Measurements from ENCODE around the gene CHRNA3. TPM values are rescaled to one million over a fixed set of nuclear protein-coding genes. Genes with fewer than 3 reads are reported as not detected.

Gene CHRNA3
- polyA plus RNA-seq, 1 donor (not counting 4 experiments of a cell fraction or from before 2014, with no cell fraction given), result not detected

DNA sequence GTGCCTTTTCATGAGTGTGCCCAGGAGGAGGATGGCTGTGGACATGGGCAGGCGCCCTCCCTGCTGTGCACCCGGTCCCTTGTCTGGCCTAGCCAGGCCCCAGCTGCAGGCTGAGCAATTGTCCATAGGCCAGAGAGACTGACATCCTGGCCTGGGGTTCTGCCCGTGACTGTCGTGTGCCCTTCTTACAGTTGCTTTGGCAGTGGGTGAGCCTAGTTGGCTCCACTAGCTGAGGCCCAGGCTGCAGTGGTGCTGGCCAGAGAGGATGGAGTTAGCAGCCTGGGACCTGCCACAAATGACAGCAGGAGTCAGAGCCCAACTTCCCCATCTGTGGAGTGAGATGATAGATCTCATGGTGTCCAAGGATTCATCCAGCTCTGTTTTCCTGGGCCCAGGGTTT, 29.2 kb upstream of the CHRNA3 start:
- FAIRE-seq, result no peak

GRCh38 chr15:78645009-78645408, 24.2 kb upstream of the CHRNA3 start:
- H3K36me3 ChIP-seq (ENCODE audit: control insufficient read depth in 2 of 2, extremely low read depth in 1 of 2, insufficient read depth in 2 of 2, low read length in 2 of 2), result no peaks in the 10 kb centered on the region
- H3K27ac ChIP-seq (ENCODE audit: control insufficient read depth, insufficient read depth, low read length), result no peak overlapping the region
- peaks cover 4% of the 10 kb centered on the region for H3K4me1 ChIP-seq (ENCODE audit: control insufficient read depth, extremely low read depth, insufficient read depth, low read length)
- dilution Hi-C loops (cut with MboI; ENCODE audit: extremely low pct_ligation_motif_present, low sequenced_read_pairs), result no loop called here
- no peaks in the 10 kb centered on the region for H3K9me1 ChIP-seq (ENCODE audit: control insufficient read depth, extremely low read depth, insufficient read depth, low read length)
- no peak for FAIRE-seq
- H2AFZ ChIP-seq (ENCODE audit: control insufficient read depth, low read length), result no peak overlapping the region
- H3K4me3 ChIP-seq (ENCODE audit: control insufficient read depth in 2 of 3, extremely low read depth in 1 of 3, insufficient read depth in 2 of 3, low read depth in 1 of 3, low read length in 3 of 3), result no peak overlapping the region
- peaks cover 15% of the 10 kb centered on the region for H3K27me3 ChIP-seq (ENCODE audit: control insufficient read depth, extremely low read depth, insufficient read depth, low read length)
- H4K20me1 ChIP-seq (ENCODE audit: control insufficient read depth, extremely low read depth, insufficient read depth, low read length), result no peaks in the 10 kb centered on the region
- no peaks in the 10 kb centered on the region for H3K9me3 ChIP-seq (ENCODE audit: control insufficient read depth, low read depth, low read length)
- TF ChIP-seq, protein P1, sequence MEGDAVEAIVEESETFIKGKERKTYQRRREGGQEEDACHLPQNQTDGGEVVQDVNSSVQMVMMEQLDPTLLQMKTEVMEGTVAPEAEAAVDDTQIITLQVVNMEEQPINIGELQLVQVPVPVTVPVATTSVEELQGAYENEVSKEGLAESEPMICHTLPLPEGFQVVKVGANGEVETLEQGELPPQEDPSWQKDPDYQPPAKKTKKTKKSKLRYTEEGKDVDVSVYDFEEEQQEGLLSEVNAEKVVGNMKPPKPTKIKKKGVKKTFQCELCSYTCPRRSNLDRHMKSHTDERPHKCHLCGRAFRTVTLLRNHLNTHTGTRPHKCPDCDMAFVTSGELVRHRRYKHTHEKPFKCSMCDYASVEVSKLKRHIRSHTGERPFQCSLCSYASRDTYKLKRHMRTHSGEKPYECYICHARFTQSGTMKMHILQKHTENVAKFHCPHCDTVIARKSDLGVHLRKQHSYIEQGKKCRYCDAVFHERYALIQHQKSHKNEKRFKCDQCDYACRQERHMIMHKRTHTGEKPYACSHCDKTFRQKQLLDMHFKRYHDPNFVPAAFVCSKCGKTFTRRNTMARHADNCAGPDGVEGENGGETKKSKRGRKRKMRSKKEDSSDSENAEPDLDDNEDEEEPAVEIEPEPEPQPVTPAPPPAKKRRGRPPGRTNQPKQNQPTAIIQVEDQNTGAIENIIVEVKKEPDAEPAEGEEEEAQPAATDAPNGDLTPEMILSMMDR (optimal IDR thresholded peaks at IDR 0.05 in 1 of 3, IDR thresholded peaks at IDR 0.05 in 1 of 3, conservative IDR thresholded peaks at IDR 0.05 in 1 of 3; ENCODE audit: extremely low read depth in 1 of 3, insufficient read depth in 2 of 3, low read length in 3 of 3), result no peak
- no peak for TF ChIP-seq EZH2 (IDR thresholded peaks at IDR 0.05; ENCODE audit: low read length)
- no peak for DNase-seq (ENCODE audit: low read depth, low spot score)
- no peaks in the 10 kb centered on the region for H3K79me2 ChIP-seq (ENCODE audit: control insufficient read depth, insufficient read depth, low read length)
- H3K4me2 ChIP-seq (ENCODE audit: control insufficient read depth, extremely low read depth, insufficient read depth, low read depth, low read length), result no peak overlapping the region
- no peak overlapping the region for H3K9ac ChIP-seq (ENCODE audit: control insufficient read depth, extremely low read depth, insufficient read depth, low read length)

More for the DNA sequence above, 29.2 kb upstream of the CHRNA3 start:
- Histone ChIP-seq H3K79me2 (ENCODE audit: control insufficient read depth, insufficient read depth, low read length) (no peaks in the 10 kb centered on the region), H3K4me1 (ENCODE audit: control insufficient read depth, extremely low read depth, insufficient read depth, low read length) (no peaks in the 10 kb centered on the region), H3K9ac (ENCODE audit: control insufficient read depth, extremely low read depth, insufficient read depth, low read length) (no peak overlapping the region), H4K20me1 (ENCODE audit: control insufficient read depth, extremely low read depth, insufficient read depth, low read length) (no peaks in the 10 kb centered on the region), H3K27me3 (ENCODE audit: control insufficient read depth, extremely low read depth, insufficient read depth, low read length) (no peaks in the 10 kb centered on the region), H3K9me1 (ENCODE audit: control insufficient read depth, extremely low read depth, insufficient read depth, low read length) (no peaks in the 10 kb centered on the region), H2AFZ (ENCODE audit: control insufficient read depth, low read length) (no peak overlapping the region), H3K27ac (ENCODE audit: control insufficient read depth, insufficient read depth, low read length) (no peak overlapping the region), H3K4me2 (ENCODE audit: control insufficient read depth, extremely low read depth, insufficient read depth, low read depth, low read length) (no peak overlapping the region), H3K9me3 (ENCODE audit: control insufficient read depth, low read depth, low read length) (no peaks in the 10 kb centered on the region), H3K36me3 (ENCODE audit: control insufficient read depth in 2 of 2, extremely low read depth in 1 of 2, insufficient read depth in 2 of 2, low read length in 2 of 2) (no peaks in the 10 kb centered on the region), H3K4me3 (ENCODE audit: control insufficient read depth in 2 of 3, extremely low read depth in 1 of 3, insufficient read depth in 2 of 3, low read depth in 1 of 3, low read length in 3 of 3) (no peak overlapping the region)
- no peak for DNase-seq (ENCODE audit: low read depth, low spot score)
- dilution Hi-C loops (cut with MboI; ENCODE audit: extremely low pct_ligation_motif_present, low sequenced_read_pairs), result no loop called here
- TF ChIP-seq, protein P1 (optimal IDR thresholded peaks at IDR 0.05 in 1 of 3, IDR thresholded peaks at IDR 0.05 in 1 of 3, conservative IDR thresholded peaks at IDR 0.05 in 1 of 3; ENCODE audit: extremely low read depth in 1 of 3, insufficient read depth in 2 of 3, low read length in 3 of 3), result no peak
- no peak for TF ChIP-seq EZH2 (IDR thresholded peaks at IDR 0.05; ENCODE audit: low read length)

Measured in keratinocyte (primary cell).